Measurements from ENCODE around the gene DHCR24.

The DHCR24 gene

DNA sequence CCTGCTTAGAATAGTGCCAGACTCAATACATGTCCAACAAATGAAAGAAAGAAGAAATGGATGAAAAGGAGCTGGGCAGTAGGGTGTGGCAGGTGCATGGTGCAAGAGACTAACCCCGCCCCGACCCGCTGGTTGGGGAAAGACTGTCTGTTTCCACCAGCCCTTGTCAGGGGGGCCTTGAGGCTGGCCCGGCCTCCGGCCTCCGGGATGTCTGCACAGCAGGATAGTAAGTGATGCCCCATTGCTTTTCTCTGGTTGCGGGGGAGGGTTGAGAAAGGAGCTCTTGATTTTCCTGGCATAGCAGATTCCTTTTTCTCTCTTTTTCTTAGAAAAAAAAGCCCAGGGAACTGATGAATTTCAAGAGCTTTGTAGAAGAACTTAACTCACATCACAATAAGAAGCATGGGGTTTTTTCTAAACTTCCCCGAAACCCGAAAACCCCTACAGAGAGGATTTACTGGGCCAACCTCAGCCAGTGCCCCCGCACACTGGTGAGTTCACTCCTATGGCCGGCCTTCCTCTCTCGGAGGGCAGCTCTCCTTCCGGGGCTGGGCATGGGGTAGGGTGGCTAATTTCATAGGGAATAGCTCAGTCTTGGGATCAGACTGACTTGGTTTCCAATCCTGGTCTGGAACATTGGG, 73.4 kb downstream of the DHCR24 start:
- DNase-seq = no peak

DNA sequence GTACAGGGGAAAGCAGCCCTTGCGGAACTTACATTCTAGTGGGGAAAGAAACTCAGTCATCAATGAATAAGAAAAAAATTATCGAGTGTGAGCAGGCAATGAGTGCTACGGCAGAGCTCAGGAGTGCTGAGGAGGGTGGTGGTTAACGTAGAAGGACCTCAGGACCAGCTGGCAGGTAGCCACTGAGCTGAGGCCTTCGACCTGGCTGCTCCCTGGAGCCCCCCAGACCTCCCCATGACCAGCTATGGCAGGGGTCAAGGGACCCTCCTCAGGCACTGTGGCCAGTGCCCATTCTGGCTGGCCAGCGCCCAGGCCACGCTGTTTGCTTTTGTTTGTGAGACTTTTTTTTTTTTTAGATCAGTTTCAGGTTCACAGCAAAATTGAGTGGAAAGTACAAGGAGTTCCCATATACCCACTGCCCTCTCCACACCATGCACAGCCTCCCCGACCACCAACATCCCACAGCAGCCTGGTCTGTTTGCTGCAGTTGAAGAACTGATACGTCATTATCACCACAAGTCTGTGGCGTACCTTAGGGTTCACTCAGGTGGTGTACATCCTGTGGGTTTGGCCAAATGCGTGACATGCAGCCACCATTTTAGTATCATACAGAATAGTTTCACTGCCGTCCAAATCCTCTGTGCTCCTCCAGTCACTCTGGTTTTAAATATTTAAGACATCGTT, 74.1 kb downstream of the DHCR24 start:
- DNase-seq = no peak

DNA sequence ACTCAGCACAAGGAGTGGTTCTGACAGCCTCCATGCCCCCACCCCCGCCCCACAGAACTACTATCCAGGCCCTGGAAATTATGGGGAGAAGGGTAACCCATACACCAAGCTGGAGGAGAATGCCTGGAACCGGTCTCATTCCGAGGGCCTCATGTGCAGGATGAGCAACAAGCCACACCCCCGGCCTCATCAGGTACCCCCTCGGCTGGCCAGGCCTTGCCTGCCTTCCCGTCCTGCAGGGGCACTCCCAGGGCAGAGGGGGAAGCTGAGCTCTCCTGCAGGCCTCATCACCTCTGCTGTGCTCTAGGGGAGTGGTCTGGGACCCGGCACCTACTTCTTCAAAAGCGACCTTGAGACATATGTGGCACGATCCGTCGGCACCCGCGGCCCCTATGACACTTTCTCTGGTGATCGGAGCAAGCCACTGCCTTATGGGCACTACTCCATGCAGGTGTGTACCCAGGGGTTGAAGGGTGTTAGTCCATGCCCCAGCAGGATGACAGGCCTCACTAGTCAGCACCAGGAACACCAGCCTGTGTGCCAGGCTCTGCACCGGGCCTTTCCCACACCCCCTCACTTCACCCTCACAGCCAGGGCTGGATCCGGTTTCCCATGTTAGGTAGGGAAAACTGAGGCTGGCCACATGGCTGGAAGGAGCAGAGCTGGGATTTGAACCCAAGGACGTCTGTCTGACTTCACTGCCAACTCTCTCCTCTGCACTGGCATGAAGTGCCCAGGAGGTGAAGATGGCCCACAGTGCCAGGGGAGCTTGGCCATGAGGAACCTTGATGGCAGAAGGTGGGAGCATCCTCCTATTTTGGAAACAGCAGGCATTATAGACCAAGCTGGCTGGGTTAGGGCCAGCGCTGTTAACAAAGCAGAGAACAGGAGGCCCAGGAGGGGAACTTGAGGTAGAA, 75.0 kb downstream of the DHCR24 start:
- no peak for DNase-seq

DNA sequence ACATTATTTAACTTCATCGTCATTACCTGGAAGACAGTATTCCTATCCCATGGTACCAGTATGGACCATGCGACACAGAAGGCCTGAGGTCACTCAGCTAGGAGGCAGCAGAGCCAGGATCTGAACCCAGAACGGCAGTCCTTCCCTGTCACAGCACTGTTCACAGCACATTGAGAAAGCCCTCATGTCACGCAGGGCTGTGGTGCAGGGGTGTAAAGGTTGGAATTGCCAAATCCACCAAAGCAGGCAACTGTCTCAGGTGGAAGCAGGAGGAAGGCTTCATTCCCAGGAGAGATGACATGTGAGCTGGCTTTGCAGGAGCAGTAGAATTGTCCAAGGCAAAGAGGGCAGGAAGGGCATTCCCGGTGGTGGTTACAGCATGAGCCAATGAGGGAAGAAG, 75.9 kb downstream of the DHCR24 start:
- DNase-seq = no peak

DNA sequence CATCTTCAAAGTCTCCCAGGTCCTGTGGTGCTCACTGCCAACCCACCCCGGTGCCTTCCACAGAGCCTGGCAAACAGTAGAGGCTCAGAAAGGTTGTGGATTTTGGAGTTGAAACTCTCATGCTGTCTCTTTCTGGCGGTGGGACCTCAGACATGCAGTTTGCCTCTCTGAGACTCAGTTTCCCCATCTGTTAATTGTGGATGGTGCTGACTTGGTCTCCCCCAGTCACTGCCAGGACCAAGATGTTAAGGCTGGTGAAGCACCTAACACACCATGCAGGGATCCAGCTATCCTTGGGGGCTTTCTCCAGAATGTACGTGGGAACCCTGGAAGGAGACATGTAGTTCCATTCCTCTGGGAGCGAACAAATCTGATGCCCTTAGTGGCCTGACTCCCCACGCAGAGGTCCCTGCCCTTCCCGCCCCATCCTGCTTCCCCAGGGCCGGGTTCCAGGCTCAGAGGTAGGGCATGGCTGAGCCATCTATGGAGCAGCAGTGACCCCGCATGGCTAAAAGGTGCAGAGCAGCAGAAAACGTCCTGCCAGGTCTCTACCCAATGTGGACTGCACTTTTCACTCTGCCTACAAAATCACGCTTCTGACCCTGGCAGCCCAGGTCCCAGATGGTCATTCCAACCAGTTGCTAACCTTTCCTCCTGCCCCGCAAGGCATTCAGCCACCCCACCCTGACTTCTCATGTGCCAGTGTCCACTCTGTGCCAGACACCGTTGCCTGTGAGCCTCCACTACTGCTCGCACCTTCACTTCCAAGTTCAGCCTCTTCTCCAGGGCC, 76.6 kb downstream of the DHCR24 start:
- peak; percentile 19 to 52 (median 32) for DNase-seq

DNA sequence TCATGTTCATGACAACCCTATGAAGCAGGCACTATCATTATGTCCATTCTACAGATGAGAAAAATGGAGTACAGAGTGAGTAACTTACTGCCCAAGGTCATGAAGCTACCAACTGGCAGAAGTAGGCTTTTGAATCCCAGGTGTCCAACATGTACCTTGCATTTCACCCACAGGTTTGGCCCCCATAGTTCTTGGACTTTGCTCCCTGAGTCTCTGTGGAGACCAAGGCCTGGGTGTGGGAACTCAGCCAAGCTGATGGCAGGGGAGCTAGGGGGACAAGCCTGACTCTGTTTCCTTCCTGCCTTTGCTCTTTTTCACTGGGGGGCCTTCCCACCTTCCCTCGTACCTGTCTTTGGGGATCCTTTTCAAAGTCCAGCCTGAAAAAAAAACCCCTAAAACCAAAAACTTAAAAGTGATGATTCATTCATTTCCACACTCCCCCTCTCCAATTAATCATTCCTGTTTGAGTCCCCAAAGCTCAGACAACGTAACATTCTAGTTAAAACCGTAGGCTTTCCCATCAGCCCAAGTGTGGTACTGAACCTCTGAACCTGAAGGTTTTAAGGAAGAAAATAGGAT, 77.4 kb downstream of the DHCR24 start:
- DNase-seq = no peak

DNA sequence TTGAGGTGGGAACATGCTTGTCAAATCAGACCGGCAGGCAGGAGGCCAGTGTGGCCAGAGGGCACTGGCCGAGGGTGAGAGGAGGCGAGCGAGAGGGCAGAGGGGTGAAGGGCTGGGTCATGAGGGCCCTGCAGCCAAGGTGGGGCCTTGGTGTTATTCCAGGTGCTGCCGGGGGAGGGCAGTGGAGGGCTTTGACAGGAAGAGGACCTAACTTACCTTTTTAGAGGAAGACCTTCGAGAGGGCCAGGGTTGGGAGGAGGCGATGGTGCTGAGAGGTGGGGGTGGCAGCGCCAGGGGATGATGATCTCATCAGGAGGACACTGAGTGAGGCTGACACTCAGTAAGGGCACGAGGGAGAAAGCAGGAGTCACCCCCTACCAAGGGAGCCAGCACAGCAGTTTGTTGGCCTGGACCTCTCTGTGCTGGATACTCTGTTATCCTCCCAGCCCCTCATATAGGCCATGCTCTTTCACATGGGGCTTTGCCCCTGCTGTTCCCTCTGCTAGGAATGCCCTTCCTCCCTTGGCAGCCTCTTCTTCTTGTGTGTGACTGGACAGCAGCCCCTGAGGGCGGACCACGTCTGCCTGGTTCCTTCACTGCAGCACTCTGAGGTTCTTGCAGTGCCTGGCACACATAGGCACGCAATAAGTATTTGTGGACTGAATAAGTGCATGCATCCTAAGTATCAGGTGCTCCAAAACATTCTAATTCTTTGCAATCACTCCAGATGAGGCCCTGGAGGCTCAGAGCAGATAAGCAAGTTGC, 78.4 kb downstream of the DHCR24 start:
- DNase-seq = no peak

DNA sequence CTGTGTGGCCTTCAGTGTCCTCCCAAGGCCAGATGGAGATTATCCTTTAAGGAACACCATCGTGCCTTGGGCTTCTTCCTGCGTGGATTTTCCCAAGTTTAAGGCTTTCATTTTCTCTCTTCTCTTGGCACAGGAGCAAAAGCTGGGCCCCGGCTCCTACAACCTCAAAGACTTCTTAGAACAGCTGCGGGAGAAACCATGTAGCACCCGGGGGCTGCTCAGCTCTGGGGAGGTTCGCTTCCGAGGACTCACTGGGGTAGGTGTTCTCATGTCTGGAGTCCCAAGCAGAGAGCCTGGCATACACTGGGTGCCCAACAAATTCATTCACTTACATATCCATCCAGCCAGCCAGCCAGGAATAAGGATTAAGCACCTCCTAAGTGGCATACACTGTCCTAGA, 79.2 kb downstream of the DHCR24 start:
- no peak for DNase-seq

DNA sequence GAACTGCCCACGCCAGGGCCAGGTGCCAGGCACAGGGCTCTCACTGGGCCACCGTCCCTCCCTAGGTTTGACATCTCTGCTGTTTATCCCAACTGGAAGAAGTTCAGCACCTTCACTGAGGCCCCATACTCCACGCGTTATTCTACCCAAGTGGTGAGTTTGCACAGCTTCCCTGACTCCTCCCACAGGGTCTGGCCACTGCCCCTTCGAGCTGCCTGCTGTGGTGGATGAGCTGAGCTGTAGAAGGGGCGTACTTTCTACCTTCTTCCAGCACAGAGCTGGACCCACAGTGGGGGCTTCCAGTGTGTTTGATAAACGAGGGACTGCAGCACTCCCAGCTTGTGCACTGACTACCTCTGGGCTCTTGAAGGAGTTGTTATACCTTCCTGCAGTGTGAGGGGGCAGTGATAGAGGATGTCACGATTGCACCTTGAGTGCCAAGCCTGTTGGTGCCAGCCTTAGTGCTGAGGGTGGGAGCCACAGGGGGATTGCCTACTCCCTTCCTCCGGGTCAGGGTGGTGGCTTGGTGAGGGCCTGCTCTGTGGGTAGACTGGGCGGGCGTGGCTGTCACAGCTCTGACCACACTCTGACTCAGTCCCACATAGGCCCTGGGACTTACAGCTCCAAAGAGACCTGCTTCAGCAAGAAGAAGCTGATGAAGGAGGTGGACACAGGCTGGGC, 79.9 kb downstream of the DHCR24 start:
- no peak for DNase-seq

DNA sequence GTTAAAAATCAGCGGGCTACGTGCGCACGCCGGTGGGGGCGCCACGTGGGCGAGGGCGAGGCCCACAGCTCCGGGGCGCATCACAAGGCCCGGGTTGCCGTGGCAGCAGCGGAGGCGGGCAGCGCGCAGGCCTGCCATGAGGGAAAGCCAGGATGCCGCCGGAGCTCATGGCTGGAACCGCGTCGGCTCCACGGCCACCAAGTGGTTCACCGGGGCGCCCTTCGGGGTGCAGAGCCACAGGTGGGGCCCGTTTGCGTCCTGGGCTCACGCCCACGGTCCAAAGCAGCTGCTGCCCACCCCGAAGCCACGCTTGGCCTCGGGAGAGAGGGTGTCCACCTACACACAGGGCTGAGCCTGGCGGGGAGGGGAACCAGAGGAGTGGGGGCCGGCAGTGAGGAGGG, 81.0 kb downstream of the DHCR24 start:
- DNase-seq = no peak

DNA sequence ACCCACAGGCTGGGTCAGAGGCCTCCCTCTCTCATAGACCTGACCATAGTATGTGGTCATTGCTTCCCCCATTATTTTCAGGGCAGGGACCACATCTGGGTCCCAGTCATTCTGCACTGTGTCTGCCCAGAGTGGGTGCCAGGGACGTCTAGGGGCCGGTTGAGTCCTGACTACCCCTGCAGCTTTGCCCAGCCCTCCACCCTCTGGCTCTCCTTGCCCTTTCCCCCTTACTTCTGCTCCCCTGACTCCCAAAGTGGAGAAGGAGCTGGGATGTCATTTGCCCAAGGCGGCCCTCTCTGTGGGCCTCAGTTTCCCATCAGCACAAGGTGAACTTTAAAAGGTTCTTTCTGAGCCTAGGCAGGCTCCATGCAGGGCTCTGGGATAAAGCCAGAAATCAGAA, 81.5 kb downstream of the DHCR24 start:
- DNase-seq = no peak

DNA sequence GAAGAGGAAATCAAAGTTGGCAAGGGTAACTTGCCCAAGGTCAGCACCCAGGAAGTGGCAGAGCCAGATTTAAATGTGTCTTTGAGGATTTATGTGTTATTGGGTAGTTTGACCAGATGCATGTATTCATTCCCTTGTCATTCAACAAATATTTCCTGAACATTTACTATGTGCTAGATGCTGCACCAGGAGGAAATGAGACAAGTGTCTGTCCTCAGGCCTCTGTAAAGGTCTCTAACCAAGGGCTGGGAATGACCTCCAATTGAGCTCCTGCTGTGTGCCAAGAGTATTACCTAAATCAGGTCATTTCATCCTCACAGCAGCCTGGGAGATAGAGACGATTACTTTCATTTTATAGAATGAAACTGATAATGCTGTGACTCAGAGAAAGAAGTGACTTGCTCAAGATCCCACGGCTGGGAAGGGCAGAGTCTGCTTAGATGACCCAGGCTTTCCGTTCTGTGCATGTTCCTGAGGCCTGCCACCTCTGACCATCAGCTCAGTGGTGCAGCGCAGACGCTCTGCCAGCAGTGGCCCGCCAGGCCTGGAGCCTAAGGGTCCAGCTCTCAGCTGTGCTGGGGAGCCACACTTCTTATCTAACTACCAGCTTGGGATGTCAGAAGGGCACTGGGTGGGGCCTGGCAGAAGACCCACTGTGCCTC, 82.4 kb downstream of the DHCR24 start:
- no peak for DNase-seq

DNA sequence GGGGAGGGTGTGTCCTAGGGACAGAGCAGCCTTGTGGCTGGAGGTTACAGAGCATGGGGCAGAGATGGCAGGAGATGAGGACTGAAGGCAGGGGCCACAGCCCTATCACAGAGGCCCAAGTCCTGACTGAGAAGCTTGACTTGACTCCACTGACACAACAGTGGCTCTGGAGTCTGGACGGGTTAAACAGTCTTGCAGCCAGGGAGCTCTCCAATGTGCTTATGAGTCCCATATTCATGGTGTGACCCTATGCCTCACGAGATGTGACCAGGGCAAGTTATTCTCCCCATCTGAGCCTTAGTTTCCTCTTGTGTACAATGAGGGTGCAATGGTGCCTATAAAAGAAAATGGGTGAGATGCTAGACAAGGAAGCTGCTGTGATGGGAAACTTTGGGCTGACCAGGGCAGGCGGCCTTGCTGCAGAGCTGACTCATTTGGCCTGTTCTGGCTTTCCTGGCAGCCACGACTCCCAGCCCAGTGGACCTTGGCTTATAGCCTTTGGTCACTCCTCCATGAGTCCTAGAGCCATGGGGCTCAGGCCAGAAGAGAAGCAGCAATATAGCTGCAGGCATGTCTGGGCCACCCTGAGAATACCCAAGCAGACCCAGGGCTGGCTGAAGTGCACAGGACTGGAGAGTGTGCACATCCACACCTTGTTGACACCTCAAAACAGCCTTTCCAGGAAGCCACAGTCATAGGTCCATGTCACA, 83.1 kb downstream of the DHCR24 start:
- DNase-seq = no peak

DNA sequence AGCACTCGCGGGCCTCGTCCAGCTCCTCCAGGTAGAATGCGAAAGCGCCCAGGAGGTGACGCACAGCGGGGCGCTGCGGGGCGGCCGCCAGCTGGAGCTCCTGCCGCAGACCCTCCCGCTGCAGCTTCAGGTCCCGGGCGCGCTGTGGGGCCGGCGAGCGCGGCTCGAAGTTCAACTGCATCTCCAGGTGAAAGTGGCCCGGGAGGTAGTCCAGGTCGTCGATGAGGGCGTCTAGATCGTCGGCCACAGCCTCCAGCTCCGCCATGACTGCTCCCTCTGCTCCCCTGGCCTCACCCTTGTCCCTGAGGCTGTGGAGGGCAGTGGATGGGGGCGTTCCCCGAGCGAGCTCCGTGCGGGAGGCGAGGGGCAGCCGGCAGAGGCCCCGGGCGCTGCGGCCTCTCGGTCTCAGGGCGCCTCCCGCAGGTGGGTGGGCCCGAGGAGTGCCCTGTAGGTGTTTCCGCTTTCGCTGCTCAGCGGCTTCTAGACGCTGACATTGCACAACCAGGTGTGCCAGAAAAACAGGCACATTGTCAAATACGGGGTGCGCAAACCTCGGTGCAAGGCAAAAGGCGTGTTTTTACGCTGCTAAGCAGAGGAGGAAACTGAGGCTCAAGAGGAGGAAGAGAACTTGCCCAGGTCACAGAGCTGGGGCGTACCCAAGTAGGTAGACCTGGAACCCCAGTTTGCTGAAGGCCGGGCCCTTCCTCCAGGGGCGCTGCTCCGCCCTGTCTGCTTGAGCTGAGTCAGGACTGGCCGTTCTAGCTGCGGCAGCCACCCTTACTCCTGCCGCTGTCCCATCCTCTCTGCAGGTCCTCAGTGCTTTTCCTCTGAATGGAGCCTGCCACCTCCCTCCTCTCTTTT, 85.9 kb downstream of the DHCR24 start, which contains the start of gene TTC22:
TSS of gene TTC22 (minus strand) at position 425 of the 861 bp plus-strand sequence. CDS start at position 265, 160 bp downstream.
- peak; percentile 40 to 55 (median 48) for DNase-seq

DNA sequence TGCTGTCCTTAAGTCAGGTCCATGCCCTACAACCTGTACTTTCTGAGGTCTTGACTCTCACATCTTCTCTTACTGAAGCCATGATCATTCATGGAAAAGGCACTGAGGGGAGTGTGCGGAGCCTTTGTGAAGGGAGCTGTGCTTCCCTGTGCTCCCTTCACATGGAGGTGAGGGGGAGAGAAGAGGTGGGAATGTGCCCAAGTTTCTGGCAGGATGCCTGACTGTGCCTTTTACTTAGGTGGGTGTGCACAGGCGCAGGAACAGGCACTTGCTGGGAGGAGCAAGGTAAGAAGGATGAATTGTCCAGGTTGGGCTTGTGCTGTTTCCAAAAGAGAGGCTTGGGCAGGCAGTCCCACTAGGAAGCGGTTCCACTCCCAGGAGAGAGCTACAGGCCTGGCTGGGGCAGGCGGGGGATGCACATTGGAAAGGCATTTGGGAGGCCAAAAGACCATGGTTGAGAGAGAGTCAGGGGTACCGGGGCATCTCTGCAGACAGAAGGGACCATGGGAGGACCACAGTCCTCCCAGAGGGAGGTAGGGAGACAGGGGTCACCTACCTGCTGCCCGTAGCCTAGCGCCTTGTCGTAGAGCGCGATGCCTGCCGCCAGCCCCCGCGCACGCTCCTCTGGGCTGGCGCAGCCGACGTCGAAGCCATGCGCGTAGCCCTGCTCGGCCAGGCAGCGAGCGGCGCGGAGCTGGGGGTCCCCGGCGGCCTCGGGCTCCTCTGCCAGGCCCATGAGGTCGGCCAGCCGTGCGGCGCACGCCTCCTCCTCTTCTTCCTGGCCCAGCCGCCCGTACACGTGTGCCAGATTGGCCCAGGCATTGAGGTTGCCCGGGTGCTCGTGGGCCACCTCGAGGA, 86.7 kb downstream of the DHCR24 start:
- DNase-seq = no peak

All from activated CD4-positive, CD25-positive, alpha-beta regulatory T cell (primary cell).